IgD-negative memory B cell (primary cell): ENCODE results near the gene TUBGCP5. TPM values are rescaled to one million over a fixed set of nuclear protein-coding genes. Genes with fewer than 3 reads are reported as not detected.
A peak's percentile ranks its signal among the peaks of the same experiment; 100 is the strongest.

Experiments
- H3K27ac Mint-ChIP-seq, 3 donors: one replicate each; pipeline ENCODE4 v1.8.0; 2020 to 2022; ENCODE audit warnings: mild to moderate bottlenecking in 3 of 3, mixed read lengths in 3 of 3, moderate library complexity in 1 of 3
- H3K27me3 Mint-ChIP-seq: one replicate; pipeline ENCODE4 v1.8.0; 2021; ENCODE audit warnings: mixed read lengths
- H3K36me3 Mint-ChIP-seq: one replicate; pipeline ENCODE4 v1.8.0; 2020; ENCODE audit warnings: mild to moderate bottlenecking, mixed read lengths
- H3K4me1 Mint-ChIP-seq, 3 donors: one replicate each; pipeline ENCODE4 v1.8.0; 2020 to 2022; ENCODE audit warnings: mixed read lengths in 3 of 3, mild to moderate bottlenecking in 1 of 3
- H3K4me3 Mint-ChIP-seq, 4 donors: one replicate each; pipeline ENCODE4 v1.8.0; 2020 to 2022; ENCODE audit warnings: mild to moderate bottlenecking in 4 of 4, mixed read lengths in 4 of 4, moderate library complexity in 3 of 4
- H3K9me3 Mint-ChIP-seq, 3 donors: one replicate each; pipeline ENCODE4 v1.8.0; 2020 to 2021; ENCODE audit warnings: mixed read lengths in 3 of 3, mild to moderate bottlenecking in 1 of 3
- polyA plus RNA-seq: library from polyadenylated mRNA; unstranded; fragments of 300-500 nt; fragmentation: Illumina TruSeq; gene quantifications from one replicate; pipeline ENCODE4 v1.2.3, GENCODE V29; 2021

Gene TUBGCP5
- polyA plus RNA-seq, 1 donor from 2014 or later, result 4.8 TPM

DNA sequence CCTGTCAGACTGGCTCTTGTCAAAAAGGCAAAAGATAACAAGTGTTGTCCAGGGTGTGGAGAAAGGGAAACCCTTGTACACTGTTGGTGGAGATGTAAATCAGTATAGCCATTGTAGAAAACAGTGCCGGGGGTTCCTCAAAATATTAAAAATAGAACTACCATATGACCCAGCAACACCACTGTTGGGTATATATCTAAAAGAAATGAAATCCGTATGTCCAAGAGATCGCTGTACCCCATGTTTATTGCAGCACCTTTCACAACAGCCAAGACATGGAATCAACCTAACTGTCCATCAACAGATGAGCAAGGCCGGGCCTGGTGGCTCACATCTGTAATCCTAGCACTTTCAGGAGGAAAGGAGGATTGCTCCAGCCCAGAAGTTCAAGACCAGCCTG, 65.4 kb downstream of the TUBGCP5 start:
- H3K36me3 Mint-ChIP-seq, result peaks cover 2% of the 10 kb centered on the region
- peaks cover 8 to 19% (median 12%) of the 10 kb centered on the region in 3 donors for H3K4me1 Mint-ChIP-seq
- peaks cover 0 to 4% (median 0%) of the 10 kb centered on the region in 3 donors for H3K9me3 Mint-ChIP-seq
- no peak overlapping the region for H3K4me3 Mint-ChIP-seq
- peaks cover 7% of the 10 kb centered on the region for H3K27me3 Mint-ChIP-seq
- H3K27ac Mint-ChIP-seq, result no peak overlapping the region

DNA sequence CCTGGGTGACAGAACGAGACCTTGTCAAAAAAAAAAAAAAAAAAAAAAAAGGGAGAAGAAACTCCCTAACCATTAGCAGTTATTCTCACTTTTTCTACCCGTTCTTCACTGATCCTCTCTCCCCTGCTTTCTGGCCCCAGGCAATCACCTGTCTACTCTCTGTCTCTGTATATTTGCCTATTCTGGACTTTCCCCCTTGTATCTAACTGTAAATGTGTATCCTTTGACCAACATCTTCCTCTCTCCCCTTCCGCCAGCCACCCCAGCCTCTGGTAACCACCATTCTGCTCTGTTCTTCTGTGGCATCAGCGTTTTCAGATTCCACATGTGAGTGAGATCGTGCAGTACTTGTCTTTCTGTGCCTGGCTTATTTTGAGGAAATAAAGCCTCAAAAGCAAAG, 66.1 kb downstream of the TUBGCP5 start:
- Mint-ChIP-seq H3K4me1 (peaks cover 4 to 15% (median 5%) of the 10 kb centered on the region in 3 donors), H3K27ac (peak overlapping the region in 1 of 3 donors; percentile 54), H3K4me3 (peak overlapping the region in 2 of 4 donors; percentile 46 to 69), H3K9me3 (peaks cover 0 to 4% (median 0%) of the 10 kb centered on the region in 3 donors), H3K27me3 (no peaks in the 10 kb centered on the region), H3K36me3 (peaks cover 2% of the 10 kb centered on the region)

DNA sequence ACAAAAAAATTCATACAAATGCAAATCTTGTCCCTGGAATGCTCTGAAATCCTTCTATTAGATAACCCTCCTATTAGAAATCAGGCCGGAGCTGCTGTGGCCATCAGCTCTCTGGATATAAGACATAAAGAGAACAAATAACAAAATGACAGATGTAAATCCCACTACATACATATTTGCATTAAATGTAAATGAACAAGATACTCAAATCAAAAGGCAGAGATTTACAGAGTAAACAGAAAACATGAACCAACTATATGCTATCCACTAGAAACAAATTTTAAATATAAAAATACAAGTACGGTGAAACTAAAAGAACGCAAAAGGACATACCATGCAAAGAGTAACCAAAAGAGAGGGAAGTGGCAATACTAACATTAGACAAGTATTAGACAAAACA, 69.9 kb downstream of the TUBGCP5 start:
- Mint-ChIP-seq H3K27me3 (no peaks in the 10 kb centered on the region), H3K27ac (no peak overlapping the region), H3K36me3 (peaks cover 2% of the 10 kb centered on the region), H3K4me1 (peaks cover 4 to 11% (median 4%) of the 10 kb centered on the region in 3 donors), H3K4me3 (no peak overlapping the region), H3K9me3 (no peaks in the 10 kb centered on the region)

- no peak overlapping the region for H3K27ac Mint-ChIP-seq
- H3K4me3 Mint-ChIP-seq, result no peak overlapping the region
- H3K4me1 Mint-ChIP-seq, result peaks cover 2 to 5% (median 4%) of the 10 kb centered on the region in 3 donors
- peaks cover 2% of the 10 kb centered on the region for H3K36me3 Mint-ChIP-seq
- no peaks in the 10 kb centered on the region for H3K27me3 Mint-ChIP-seq
- no peaks in the 10 kb centered on the region for H3K9me3 Mint-ChIP-seq
Observed at GRCh38 chr15:22968366-22968765, 71.0 kb downstream of the TUBGCP5 start.

GRCh38 chr15:22967084-22967770, 72.1 kb downstream of the TUBGCP5 start:
- Mint-ChIP-seq H3K9me3 (no peaks in the 10 kb centered on the region), H3K27ac (no peak overlapping the region), H3K27me3 (peaks cover 2% of the 10 kb centered on the region), H3K4me3 (no peak overlapping the region), H3K4me1 (peaks cover 0 to 2% (median 1%) of the 10 kb centered on the region in 3 donors), H3K36me3 (peaks cover 2% of the 10 kb centered on the region)

DNA sequence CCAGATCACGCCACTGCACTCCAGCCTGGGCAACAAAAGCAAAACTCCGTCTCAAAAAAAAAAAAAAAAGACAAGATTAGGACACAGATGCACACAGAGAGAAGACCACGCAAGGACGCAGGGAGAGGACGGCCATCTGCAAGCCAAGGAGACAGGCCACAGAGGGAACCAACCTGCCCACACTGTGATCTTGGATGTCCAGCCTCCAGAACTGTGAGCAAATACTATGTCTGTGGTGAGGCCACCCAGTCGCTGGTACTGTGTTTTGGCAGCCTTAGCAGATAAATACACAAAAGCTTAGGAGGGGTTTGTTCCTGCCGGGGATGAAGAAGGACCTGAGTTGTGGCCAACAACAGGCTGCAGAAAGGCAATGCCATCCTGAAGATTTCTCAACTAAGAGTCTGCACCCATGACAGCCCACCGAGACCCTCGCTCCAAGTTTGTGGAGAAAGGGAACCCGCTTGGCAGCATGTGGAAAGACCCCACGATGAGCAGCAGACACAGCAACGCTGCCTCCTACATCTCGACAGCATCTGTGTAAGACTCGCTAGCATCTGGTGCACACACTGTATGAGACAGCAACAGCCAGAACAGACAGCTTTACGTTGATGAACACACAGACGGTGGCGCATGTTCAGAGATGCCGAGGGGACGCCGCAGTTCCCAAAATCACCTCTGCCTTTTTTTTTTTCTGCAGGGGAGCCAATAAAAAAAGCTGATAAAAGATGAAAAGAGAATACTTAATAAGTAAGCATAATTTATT, 72.9 kb downstream of the TUBGCP5 start:
- peaks cover 2% of the 10 kb centered on the region for H3K36me3 Mint-ChIP-seq
- peaks cover 2% of the 10 kb centered on the region for H3K27me3 Mint-ChIP-seq
- no peak overlapping the region for H3K27ac Mint-ChIP-seq
- no peaks in the 10 kb centered on the region for H3K9me3 Mint-ChIP-seq
- H3K4me1 Mint-ChIP-seq, result peaks cover 2 to 3% (median 2%) of the 10 kb centered on the region in 3 donors
- H3K4me3 Mint-ChIP-seq, result no peak overlapping the region

DNA sequence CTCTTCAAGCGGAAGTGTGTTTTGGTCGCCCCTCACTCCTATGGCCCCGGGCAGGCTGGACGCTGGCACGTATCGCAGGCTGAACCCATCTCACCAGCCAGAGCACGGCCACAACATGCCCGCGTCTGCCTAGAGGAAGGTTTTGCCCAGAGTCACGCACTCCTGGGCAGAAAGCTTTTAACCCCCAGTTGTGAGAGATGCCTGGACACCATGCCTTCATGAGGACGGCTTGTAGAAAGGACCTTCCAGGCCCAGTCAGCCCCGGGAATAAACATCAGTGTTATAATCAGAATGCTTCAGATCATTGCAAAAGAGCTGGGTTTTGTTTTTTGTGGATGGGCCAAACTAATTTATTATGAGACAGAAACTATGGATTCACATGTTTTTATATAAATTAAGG, 75.7 kb downstream of the TUBGCP5 start:
- Mint-ChIP-seq H3K4me3 (no peak overlapping the region), H3K27me3 (peaks cover 6% of the 10 kb centered on the region), H3K36me3 (no peaks in the 10 kb centered on the region), H3K27ac (no peak overlapping the region), H3K4me1 (peaks cover 7 to 13% (median 9%) of the 10 kb centered on the region in 3 donors), H3K9me3 (no peaks in the 10 kb centered on the region)

- Mint-ChIP-seq H3K27me3 (peaks cover 6% of the 10 kb centered on the region), H3K27ac (no peak overlapping the region), H3K4me1 (peaks cover 11 to 16% (median 12%) of the 10 kb centered on the region in 3 donors), H3K36me3 (no peaks in the 10 kb centered on the region), H3K9me3 (no peaks in the 10 kb centered on the region), H3K4me3 (no peak overlapping the region)
Observed at GRCh38 chr15:22962611-22963010, 76.8 kb downstream of the TUBGCP5 start.

GRCh38 chr15:22961762-22962161, 77.6 kb downstream of the TUBGCP5 start:
- Mint-ChIP-seq H3K27ac (no peak overlapping the region), H3K27me3 (peaks cover 6% of the 10 kb centered on the region), H3K36me3 (no peaks in the 10 kb centered on the region), H3K9me3 (no peaks in the 10 kb centered on the region), H3K4me1 (peaks cover 12 to 16% (median 13%) of the 10 kb centered on the region in 3 donors), H3K4me3 (no peak overlapping the region)

GRCh38 chr15:22960556-22960955, 78.8 kb downstream of the TUBGCP5 start:
- Mint-ChIP-seq H3K9me3 (no peaks in the 10 kb centered on the region), H3K27me3 (peaks cover 6% of the 10 kb centered on the region), H3K4me3 (no peak overlapping the region), H3K4me1 (peaks cover 12 to 16% (median 13%) of the 10 kb centered on the region in 3 donors), H3K36me3 (no peaks in the 10 kb centered on the region), H3K27ac (no peak overlapping the region)

- H3K36me3 Mint-ChIP-seq, result no peaks in the 10 kb centered on the region
- no peaks in the 10 kb centered on the region for H3K9me3 Mint-ChIP-seq
- peaks cover 6% of the 10 kb centered on the region for H3K27me3 Mint-ChIP-seq
- H3K4me1 Mint-ChIP-seq, result peaks cover 12 to 16% (median 13%) of the 10 kb centered on the region in 3 donors
- H3K27ac Mint-ChIP-seq, result peak overlapping the region in 1 of 3 donors; percentile 54
- peak overlapping the region in 1 of 4 donors; percentile 50 for H3K4me3 Mint-ChIP-seq
Observed at GRCh38 chr15:22960126-22960525, 79.2 kb downstream of the TUBGCP5 start.

DNA sequence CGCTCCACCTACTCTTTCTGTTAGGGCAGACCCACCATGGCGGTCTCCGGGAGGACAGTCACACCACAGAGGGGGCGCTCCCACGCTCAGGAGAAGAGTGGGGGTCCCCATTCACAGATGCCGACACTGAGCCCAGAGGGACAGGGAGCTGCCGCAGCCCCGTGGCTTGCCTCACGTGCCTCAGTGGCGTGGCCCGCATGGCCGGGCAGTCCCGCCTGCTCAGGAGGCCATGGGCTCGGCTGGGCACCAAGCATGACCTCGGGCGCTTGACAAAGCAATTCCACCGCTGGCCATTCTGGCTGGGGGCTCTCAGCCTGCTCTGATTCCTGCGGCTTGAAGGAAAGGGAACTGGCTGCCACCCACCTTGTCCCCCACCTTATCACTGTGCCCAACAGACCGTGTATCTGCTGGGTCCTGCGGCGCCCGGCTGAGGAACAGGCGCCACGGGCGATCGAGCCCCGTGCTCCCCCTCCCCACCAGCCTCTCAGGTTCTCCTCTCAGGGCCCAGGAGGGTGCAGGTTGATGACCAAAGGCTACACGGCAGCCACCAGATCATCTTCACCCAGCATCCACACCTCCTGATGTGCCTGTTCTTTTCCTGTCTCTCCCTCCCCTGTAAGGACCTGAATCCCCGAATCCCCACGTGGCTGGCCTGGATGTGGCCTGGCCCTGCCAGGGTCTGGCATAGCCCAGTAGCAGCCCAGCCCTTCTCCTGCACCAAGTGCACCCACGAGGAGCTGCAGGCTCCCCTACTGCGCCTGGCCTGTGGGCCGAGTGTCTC, 79.9 kb downstream of the TUBGCP5 start:
- Mint-ChIP-seq H3K27me3 (peaks cover 6% of the 10 kb centered on the region), H3K27ac (peak overlapping the region in 1 of 3 donors; percentile 54), H3K9me3 (no peaks in the 10 kb centered on the region), H3K4me1 (peaks cover 12 to 16% (median 13%) of the 10 kb centered on the region in 3 donors), H3K4me3 (peak overlapping the region in 1 of 4 donors; percentile 84), H3K36me3 (no peaks in the 10 kb centered on the region)

DNA sequence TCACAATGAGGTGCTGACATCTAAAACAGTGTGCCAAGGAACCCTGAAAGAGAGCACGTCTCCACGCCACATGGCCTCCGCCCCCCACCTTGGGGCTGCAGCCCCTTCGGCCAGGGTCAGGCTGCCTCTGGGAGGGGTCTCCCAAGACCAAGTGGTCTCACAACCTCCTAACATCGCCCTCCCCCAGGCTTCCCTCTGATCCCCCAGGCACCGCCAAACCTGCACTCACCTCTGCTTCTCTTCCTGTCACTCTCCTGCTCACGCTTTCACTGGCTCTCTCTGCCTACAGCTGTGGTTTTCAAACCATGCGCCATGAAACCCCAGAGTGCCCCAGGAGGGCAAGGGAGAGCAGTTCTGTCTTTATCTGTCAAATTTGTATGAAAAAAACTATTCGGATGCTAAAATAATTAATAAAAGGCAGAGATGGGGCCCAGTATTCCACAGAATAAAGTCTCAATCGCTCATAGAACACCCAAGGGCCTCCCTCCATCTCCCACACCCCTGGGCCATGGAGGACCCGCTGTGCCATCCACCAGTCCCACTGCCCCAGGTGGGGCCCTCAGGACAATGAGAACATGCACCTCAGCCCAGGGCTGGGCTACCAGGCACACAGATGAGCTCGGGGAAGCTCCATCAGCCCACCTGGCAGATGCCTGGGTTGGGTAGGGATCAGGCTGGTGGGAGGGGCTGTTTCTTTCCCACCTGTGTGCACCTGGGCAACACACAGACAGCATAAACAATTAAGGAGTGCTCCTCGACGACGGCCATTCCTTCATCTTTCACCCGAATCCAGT, 80.7 kb downstream of the TUBGCP5 start:
- Mint-ChIP-seq H3K9me3 (no peaks in the 10 kb centered on the region), H3K4me1 (peaks cover 11 to 16% (median 12%) of the 10 kb centered on the region in 3 donors), H3K27ac (peak overlapping the region in 2 of 3 donors; percentile 22 to 42), H3K27me3 (peaks cover 6% of the 10 kb centered on the region), H3K36me3 (no peaks in the 10 kb centered on the region), H3K4me3 (peak overlapping the region in 3 of 4 donors; percentile 0 to 84 (median 55))

DNA sequence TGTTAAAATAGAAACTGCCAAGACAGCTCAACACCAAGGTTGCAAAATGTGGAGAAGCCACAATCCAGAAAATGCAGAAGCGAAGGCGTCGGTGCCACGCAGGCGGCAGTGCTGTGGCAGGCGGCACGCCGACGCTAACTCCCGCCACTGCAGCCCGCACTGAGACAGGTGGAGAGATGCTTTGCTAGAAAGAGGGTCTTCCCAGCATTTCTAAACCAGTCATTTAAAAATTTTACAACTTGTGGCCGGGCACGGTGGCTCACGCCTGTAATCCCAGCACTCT, 82.5 kb downstream of the TUBGCP5 start:
- Mint-ChIP-seq H3K27me3 (peaks cover 5% of the 10 kb centered on the region), H3K27ac (no peak overlapping the region), H3K9me3 (no peaks in the 10 kb centered on the region), H3K4me1 (peaks cover 11 to 16% (median 15%) of the 10 kb centered on the region in 3 donors), H3K36me3 (no peaks in the 10 kb centered on the region), H3K4me3 (peak overlapping the region in 1 of 4 donors; percentile 12)
